SK-N-SH (cell line): Measurements from ENCODE around the gene KLHL35. TPM values are rescaled to one million over a fixed set of nuclear protein-coding genes. Genes with fewer than 3 reads are reported as not detected.

ENCODE experiments used
- CTCF ChIA-PET: fragments of 300-600, 350-600 bp; formaldehyde crosslinking; extraction: SDS; loops from one replicate; lab custom pipeline; 2021; lab: Yijun Ruan, JAX
- POLR2A ChIA-PET: fragments of 350-600 bp; sonication (Branson Sonifier 250); formaldehyde crosslinking; extraction: SDS; loops from one replicate; lab custom pipeline; 2020; ENCODE audit warnings: antibody characterized with exemption, inconsistent platforms; lab: Yijun Ruan, JAX
- DNase-seq: peaks from one replicate; pipeline ENCODE4 v3.0.0; 2012
- H2AFZ ChIP-seq: fragments of 200-600 bp; sonication (generic); 2 replicates; pipeline ENCODE4 v1.8.1; 2016; ENCODE audit warnings: antibody characterized with exemption, mild to moderate bottlenecking, low read depth
- H3F3A ChIP-seq: fragments of 200-600 bp; sonication (generic); replicated peaks from 2 replicates; pipeline ENCODE3; 2016; ENCODE audit warnings: antibody characterized with exemption, mild to moderate bottlenecking; ENCODE audit not compliant: insufficient read depth
- H3K27ac ChIP-seq, 2 experiments: fragments of 200-500 bp in 1 of 2; fragments of 200-600 bp in 1 of 2; sonication (Bioruptor generic) in 1 of 2; sonication (generic), shearing (Covaris generic) in 1 of 2; 2 replicates each; pipeline versions ENCODE4 v1.5.1 to v1.6.1; 2014 to 2016; ENCODE audit warnings: low read depth in 2 of 2, inconsistent platforms in 1 of 2, low read length in 1 of 2, mild to moderate bottlenecking in 1 of 2, mixed read lengths in 1 of 2
- H3K27me3 ChIP-seq: fragments of 200-600 bp; sonication (generic), shearing (Covaris generic); 2 replicates; pipeline ENCODE4 v1.6.1; 2016; ENCODE audit warnings: mixed run types; ENCODE audit not compliant: insufficient read depth
- H3K36me3 ChIP-seq, 2 experiments: fragments of 200-500 bp in 1 of 2; fragments of 200-600 bp in 1 of 2; sonication (Bioruptor generic) in 1 of 2; sonication (generic) in 1 of 2; replicated peaks in 1 of 2; 2 replicates each; pipeline versions ENCODE3 to v1.5.1; 2014 to 2016; ENCODE audit warnings: low read length in 1 of 2, mild to moderate bottlenecking in 1 of 2; ENCODE audit not compliant: insufficient read depth in 2 of 2, control insufficient read depth in 1 of 2
- H3K4me1 ChIP-seq, 2 experiments: fragments of 200-500 bp in 1 of 2; fragments of 200-600 bp in 1 of 2; sonication (Bioruptor generic) in 1 of 2; sonication (generic), shearing (Covaris generic) in 1 of 2; 2 replicates each; pipeline versions ENCODE4 v1.5.1 to v1.6.1; 2014 to 2016; ENCODE audit warnings: low read depth in 1 of 2, low read length in 1 of 2, mixed run types in 1 of 2; ENCODE audit not compliant: insufficient read depth in 2 of 2, control insufficient read depth in 1 of 2
- H3K4me2 ChIP-seq: fragments of 200-600 bp; sonication (generic), shearing (Covaris generic); 2 replicates; pipeline ENCODE4 v1.6.1; 2017; ENCODE audit warnings: mixed run types
- H3K4me3 ChIP-seq, 2 experiments: fragments of 200-500 bp in 1 of 2; fragments of 200-600 bp in 1 of 2; sonication (Bioruptor generic) in 1 of 2; sonication (generic), shearing (Covaris generic) in 1 of 2; 2 replicates each; pipeline versions ENCODE4 v1.5.1 to v1.8.1; 2014 to 2016; ENCODE audit warnings: low read depth in 2 of 2, inconsistent platforms in 1 of 2, low read length in 1 of 2, mild to moderate bottlenecking in 1 of 2, mixed read lengths in 1 of 2, moderate library complexity in 1 of 2
- H3K79me2 ChIP-seq: fragments of 200-600 bp; sonication (generic); 2 replicates; pipeline ENCODE4 v1.8.1; 2017; ENCODE audit warnings: mild to moderate bottlenecking; ENCODE audit not compliant: insufficient read depth
- H3K9ac ChIP-seq: fragments of 200-600 bp; sonication (generic); 2 replicates; pipeline ENCODE4 v1.6.1; 2017; ENCODE audit warnings: mixed run types
- H3K9me2 ChIP-seq: fragments of 200-600 bp; sonication (generic); 2 replicates; pipeline ENCODE4 v1.6.1; 2017; ENCODE audit warnings: mixed run types
- H3K9me3 ChIP-seq: fragments of 200-600 bp; sonication (generic); 2 replicates; pipeline ENCODE4 v1.6.1; 2017; ENCODE audit warnings: mixed run types, mild to moderate bottlenecking, moderate library complexity
- H4K20me1 ChIP-seq: fragments of 200-600 bp; sonication (generic); 2 replicates; pipeline ENCODE4 v1.6.1; 2017; ENCODE audit warnings: mild to moderate bottlenecking, mixed run types; ENCODE audit not compliant: insufficient read depth
- CHD2 ChIP-seq: fragments of 150-350 bp; IDR thresholded peaks from 2 replicates; pipeline ENCODE4 v1.6.1; 2018; ENCODE audit warnings: low read length; ENCODE audit not compliant: partially characterized antibody
- EZH2phosphoT487 ChIP-seq: fragments of 200-600 bp; sonication (generic); IDR thresholded peaks from 2 replicates; pipeline ENCODE4 v1.6.1; 2017; ENCODE audit warnings: low read depth, mixed run types, mild to moderate bottlenecking, antibody characterized with exemption, moderate library complexity, borderline replicate concordance
- FOSL2 ChIP-seq: IDR thresholded peaks from 2 replicates; pipeline ENCODE4 v1.4.0; 2012; ENCODE audit warnings: low read depth, mild to moderate bottlenecking, moderate library complexity, borderline replicate concordance
- FOXM1 ChIP-seq: IDR thresholded peaks from 2 replicates; pipeline ENCODE4 v1.4.0; 2012; ENCODE audit warnings: low read depth, mild to moderate bottlenecking
- GABPA ChIP-seq: IDR thresholded peaks from 2 replicates; pipeline ENCODE4 v1.4.0; 2012; ENCODE audit warnings: low read depth, mild to moderate bottlenecking
- GATA2 ChIP-seq: sonication (generic); formaldehyde crosslinking; IDR thresholded peaks from 2 replicates; pipeline ENCODE4 v1.5.0; 2020; ENCODE audit warnings: mild to moderate bottlenecking, missing genetic modification reagents
- JUND ChIP-seq: IDR thresholded peaks from 2 replicates; pipeline ENCODE4 v1.4.0; 2012
- NFIC ChIP-seq: IDR thresholded peaks from 2 replicates; pipeline ENCODE4 v1.4.0; 2012; ENCODE audit warnings: borderline replicate concordance
- POLR2AphosphoS5 ChIP-seq: IDR thresholded peaks from 2 replicates; pipeline ENCODE4 v1.6.1; 2012; ENCODE audit warnings: low read depth, low read length
- RAD21 ChIP-seq: IDR thresholded peaks from 2 replicates; pipeline ENCODE4 v1.6.1; 2012; ENCODE audit warnings: mild to moderate bottlenecking, low read length
- RCOR1 ChIP-seq: fragments of 150-350 bp; IDR thresholded peaks from 2 replicates; pipeline ENCODE4 v1.6.1; 2017; ENCODE audit warnings: antibody characterized with exemption, low read length
- RXRA ChIP-seq: IDR thresholded peaks from 2 replicates; pipeline ENCODE4 v1.4.0; 2012; ENCODE audit warnings: low read depth, mild to moderate bottlenecking, borderline replicate concordance
- SIN3A ChIP-seq: IDR thresholded peaks from 2 replicates; pipeline ENCODE4 v1.6.1; 2012; ENCODE audit warnings: low read depth, mild to moderate bottlenecking, low read length, moderate library complexity, borderline replicate concordance
- TEAD4 ChIP-seq: IDR thresholded peaks from 2 replicates; pipeline ENCODE4 v1.4.0; 2012; ENCODE audit warnings: mild to moderate bottlenecking, borderline replicate concordance; ENCODE audit not compliant: insufficient read depth
- YY1 ChIP-seq: IDR thresholded peaks from 2 replicates; pipeline ENCODE4 v1.4.0; 2012; ENCODE audit warnings: low read depth, mild to moderate bottlenecking
- whole genome bisulfite sequencing: methylation state at CpG from one replicate; pipeline ENCODE4 v1.1.6; 2017; ENCODE audit warnings: low lambda C conversion rate; 5-methylcytosine and 5-hydroxymethylcytosine counted together
- polyA plus RNA-seq, 3 experiments: library from polyadenylated mRNA; depleted of rRNA; stranded (reverse); fragments of >200 nt; gene quantifications; 2 replicates each; pipeline ENCODE4 v1.2.3, GENCODE V29; 2012
- TF ChIP-seq, protein P1 (sequence below): IDR thresholded peaks from 2 replicates; pipeline ENCODE4 v1.6.1; 2012; ENCODE audit warnings: mild to moderate bottlenecking, low read depth, low read length, moderate library complexity
- TF ChIP-seq, protein P2 (sequence below): fragments of 150-350 bp; IDR thresholded peaks from 2 replicates; pipeline ENCODE4 v1.6.1; 2017; ENCODE audit warnings: antibody characterized with exemption, low read length, low read depth, borderline replicate concordance
- TF ChIP-seq, protein P3 (sequence below): IDR thresholded peaks from 2 replicates; pipeline ENCODE4 v1.4.0; 2012; ENCODE audit warnings: low read depth, borderline replicate concordance

Gene KLHL35
- polyA plus RNA-seq, 1 of the 3 experiments (the other 2 are of a cell fraction): 1.7 TPM

GRCh38 chr11:75450236-75450635, 17.2 kb upstream of the KLHL35 start (continued):
- TF ChIP-seq, protein P1, sequence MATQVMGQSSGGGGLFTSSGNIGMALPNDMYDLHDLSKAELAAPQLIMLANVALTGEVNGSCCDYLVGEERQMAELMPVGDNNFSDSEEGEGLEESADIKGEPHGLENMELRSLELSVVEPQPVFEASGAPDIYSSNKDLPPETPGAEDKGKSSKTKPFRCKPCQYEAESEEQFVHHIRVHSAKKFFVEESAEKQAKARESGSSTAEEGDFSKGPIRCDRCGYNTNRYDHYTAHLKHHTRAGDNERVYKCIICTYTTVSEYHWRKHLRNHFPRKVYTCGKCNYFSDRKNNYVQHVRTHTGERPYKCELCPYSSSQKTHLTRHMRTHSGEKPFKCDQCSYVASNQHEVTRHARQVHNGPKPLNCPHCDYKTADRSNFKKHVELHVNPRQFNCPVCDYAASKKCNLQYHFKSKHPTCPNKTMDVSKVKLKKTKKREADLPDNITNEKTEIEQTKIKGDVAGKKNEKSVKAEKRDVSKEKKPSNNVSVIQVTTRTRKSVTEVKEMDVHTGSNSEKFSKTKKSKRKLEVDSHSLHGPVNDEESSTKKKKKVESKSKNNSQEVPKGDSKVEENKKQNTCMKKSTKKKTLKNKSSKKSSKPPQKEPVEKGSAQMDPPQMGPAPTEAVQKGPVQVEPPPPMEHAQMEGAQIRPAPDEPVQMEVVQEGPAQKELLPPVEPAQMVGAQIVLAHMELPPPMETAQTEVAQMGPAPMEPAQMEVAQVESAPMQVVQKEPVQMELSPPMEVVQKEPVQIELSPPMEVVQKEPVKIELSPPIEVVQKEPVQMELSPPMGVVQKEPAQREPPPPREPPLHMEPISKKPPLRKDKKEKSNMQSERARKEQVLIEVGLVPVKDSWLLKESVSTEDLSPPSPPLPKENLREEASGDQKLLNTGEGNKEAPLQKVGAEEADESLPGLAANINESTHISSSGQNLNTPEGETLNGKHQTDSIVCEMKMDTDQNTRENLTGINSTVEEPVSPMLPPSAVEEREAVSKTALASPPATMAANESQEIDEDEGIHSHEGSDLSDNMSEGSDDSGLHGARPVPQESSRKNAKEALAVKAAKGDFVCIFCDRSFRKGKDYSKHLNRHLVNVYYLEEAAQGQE: no peak
- no peak for TF ChIP-seq TEAD4
- no peak for TF ChIP-seq JUND
- no peak for TF ChIP-seq RAD21
- TF ChIP-seq FOXM1: no peak

GRCh38 chr11:75449776-75450175, 16.8 kb upstream of the KLHL35 start:
- TF ChIP-seq FOSL2: no peak
- no peak for TF ChIP-seq RXRA
- TF ChIP-seq YY1: no peak
- no peak for TF ChIP-seq GABPA
- TF ChIP-seq SIN3A: no peak
- TF ChIP-seq EZH2phosphoT487: no peak
- no peak for TF ChIP-seq GATA2 (CRISPR knock-in tag)
- TF ChIP-seq CHD2: no peak
- no peak for TF ChIP-seq POLR2AphosphoS5
- TF ChIP-seq, protein P2, sequence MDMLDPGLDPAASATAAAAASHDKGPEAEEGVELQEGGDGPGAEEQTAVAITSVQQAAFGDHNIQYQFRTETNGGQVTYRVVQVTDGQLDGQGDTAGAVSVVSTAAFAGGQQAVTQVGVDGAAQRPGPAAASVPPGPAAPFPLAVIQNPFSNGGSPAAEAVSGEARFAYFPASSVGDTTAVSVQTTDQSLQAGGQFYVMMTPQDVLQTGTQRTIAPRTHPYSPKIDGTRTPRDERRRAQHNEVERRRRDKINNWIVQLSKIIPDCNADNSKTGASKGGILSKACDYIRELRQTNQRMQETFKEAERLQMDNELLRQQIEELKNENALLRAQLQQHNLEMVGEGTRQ: no peak
- TF ChIP-seq FOXM1: no peak
- TF ChIP-seq RCOR1: no peak
- TF ChIP-seq RAD21: no peak
- TF ChIP-seq, protein P3, sequence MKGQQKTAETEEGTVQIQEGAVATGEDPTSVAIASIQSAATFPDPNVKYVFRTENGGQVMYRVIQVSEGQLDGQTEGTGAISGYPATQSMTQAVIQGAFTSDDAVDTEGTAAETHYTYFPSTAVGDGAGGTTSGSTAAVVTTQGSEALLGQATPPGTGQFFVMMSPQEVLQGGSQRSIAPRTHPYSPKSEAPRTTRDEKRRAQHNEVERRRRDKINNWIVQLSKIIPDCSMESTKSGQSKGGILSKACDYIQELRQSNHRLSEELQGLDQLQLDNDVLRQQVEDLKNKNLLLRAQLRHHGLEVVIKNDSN: no peak
- no peak for TF ChIP-seq TEAD4
- no peak for TF ChIP-seq NFIC
- POLR2A ChIA-PET: no interaction called here
- Histone ChIP-seq H3K9ac (no peak overlapping the region), H4K20me1 (no peaks in the 10 kb centered on the region), H2AFZ (no peak overlapping the region), H3K9me3 (no peaks in the 10 kb centered on the region), H3K4me3 (no peak overlapping the region), H3K4me2 (no peak overlapping the region), H3K27me3 (no peaks in the 10 kb centered on the region), H3K79me2 (no peaks in the 10 kb centered on the region), H3K36me3 (no peaks in the 10 kb centered on the region), H3K27ac (no peak overlapping the region), H3K4me1 (peaks cover 0 to 2% of the 10 kb centered on the region in 2 experiments; a peak in 1 of 4 replicates), H3F3A (no peaks in the 10 kb centered on the region), H3K9me2 (no peaks in the 10 kb centered on the region)
- CTCF ChIA-PET: interaction anchor here (1.0 to 5.5 kb wide), 4 partner anchors 15 to 83 kb away, joined by 3 to 44 read pairs (median 4); partner anchors contain the start of gene GDPD5
- no peak for DNase-seq
- WGBS: 80% methylated on average over 10 of the region's 11 CpGs
